AG10803 (cell line): ENCODE results near the gene DECR2.

Source experiments
- DNase-seq: peaks from one replicate; pipeline ENCODE4 v3.0.0; 2010; ENCODE audit warnings: low read depth
- H3K4me3 ChIP-seq: 2 replicates; pipeline ENCODE4 v1.5.1; 2011; ENCODE audit warnings: mild to moderate bottlenecking, low read length, control low read depth
- TF ChIP-seq, protein P1 (sequence below): conservative IDR thresholded peaks from 2 replicates; pipeline ENCODE4 v1.5.1; 2011; ENCODE audit warnings: mild to moderate bottlenecking, low read length, control low read depth, inconsistent platforms

DECR2 gene

DNA sequence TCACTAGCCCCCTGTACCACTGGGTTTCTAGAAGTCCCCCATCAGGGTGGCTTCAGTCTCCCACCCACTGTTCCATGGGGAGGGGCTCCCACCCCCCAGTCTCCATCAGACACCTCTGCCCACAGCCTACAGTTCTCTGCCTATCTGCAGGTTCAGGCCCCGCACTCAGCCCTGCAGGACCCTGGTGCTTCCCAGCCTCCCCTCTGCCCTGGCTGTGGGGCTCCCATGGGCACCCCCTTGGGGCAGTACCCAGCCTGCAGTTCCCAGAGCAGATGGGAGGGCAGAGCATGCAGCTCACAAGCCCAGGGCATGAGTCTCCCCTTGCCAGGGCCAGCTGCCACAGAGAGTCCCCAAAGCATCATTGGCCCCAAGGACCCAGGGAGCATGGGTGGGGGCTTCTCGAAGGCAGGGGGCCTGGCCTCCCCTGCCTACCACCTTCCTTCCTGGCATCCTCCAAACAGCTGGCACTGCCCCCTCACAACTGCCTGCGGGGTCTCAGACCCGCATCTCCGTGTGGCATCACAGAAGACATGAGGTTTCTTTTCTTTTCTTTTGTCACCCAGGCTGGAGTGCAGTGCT, 28.6 kb upstream of the DECR2 start:
- TF ChIP-seq, protein P1, sequence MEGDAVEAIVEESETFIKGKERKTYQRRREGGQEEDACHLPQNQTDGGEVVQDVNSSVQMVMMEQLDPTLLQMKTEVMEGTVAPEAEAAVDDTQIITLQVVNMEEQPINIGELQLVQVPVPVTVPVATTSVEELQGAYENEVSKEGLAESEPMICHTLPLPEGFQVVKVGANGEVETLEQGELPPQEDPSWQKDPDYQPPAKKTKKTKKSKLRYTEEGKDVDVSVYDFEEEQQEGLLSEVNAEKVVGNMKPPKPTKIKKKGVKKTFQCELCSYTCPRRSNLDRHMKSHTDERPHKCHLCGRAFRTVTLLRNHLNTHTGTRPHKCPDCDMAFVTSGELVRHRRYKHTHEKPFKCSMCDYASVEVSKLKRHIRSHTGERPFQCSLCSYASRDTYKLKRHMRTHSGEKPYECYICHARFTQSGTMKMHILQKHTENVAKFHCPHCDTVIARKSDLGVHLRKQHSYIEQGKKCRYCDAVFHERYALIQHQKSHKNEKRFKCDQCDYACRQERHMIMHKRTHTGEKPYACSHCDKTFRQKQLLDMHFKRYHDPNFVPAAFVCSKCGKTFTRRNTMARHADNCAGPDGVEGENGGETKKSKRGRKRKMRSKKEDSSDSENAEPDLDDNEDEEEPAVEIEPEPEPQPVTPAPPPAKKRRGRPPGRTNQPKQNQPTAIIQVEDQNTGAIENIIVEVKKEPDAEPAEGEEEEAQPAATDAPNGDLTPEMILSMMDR: no peak
- DNase-seq: no peak
- no peak overlapping the region for H3K4me3 ChIP-seq

DNA sequence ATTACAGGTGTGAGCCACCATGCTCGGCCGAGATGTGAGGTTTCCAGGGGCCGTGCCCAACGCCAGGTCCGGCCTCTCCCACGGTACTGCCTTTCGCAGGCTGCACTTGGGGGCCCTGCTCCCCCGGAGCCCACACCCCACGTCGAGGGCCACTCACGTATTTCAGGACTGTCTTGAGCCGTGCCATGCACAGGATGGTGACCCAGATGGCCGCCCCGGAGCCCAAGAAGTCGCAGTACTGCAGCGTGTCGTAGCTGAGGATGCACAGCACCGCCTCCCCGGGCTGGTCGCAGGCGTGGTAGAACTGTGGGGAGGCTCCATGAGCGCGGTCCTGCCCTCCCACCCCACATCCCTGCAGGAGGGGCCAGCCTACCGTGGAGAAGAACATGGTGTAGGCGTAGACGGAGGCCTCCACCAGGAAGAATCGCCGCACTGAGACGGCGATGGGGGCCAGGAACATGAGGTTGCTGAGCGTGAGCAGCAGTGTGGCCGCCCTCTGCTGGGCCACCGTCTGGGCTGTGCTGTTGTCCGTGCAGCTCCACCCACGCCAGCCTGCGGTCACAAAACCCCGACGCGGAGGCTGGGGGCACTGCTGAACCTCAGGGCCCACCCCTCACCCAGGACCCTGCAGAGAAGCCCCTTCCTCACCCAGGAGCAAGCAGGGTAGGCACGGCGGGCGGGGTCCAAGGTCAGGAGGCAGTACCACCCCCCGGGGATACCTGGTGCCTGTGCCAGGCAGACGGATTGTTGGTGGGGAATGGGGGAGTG, 27.7 kb upstream of the DECR2 start:
- DNase-seq: no peak
- TF ChIP-seq, protein P1: no peak
- no peak overlapping the region for H3K4me3 ChIP-seq

DNA sequence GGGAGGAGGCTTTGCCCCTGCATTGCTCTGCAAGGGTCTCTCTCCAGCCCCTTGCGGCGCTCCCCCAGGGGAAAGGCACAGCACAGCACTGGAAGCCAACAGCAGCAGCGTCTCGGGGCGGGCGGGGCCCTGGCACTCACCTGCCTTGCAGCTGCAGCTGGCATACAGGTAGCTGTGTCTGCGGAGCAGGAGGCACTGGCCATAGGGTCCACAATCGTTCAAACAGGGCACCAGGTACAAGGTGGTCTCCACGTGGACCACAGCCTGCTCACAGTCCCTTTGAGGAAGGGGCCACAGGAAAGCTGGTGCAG, 27.1 kb upstream of the DECR2 start:
- no peak overlapping the region for H3K4me3 ChIP-seq
- TF ChIP-seq, protein P1: no peak
- no peak for DNase-seq

DNA sequence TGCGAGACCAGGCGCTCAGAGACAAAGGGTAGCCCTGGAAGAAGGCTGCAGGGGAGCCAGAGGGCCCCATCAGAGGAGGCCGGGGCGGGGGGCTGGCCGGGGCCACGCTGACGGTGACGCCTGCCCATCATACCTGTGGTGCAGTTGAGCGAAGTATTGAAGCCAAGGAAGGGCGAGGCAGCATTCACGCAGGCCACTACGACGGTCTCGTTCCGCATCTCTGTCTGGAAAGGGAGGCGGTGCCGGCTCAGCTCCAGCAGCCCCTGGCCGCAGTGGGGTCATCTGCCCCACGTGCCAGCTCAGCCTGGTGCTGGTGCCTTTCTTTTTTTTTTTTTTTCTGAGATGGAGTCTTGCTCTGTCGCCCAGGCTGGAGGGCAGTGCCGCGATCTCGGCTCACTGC, 26.5 kb upstream of the DECR2 start:
- DNase-seq: no peak
- TF ChIP-seq, protein P1: no peak

DNA sequence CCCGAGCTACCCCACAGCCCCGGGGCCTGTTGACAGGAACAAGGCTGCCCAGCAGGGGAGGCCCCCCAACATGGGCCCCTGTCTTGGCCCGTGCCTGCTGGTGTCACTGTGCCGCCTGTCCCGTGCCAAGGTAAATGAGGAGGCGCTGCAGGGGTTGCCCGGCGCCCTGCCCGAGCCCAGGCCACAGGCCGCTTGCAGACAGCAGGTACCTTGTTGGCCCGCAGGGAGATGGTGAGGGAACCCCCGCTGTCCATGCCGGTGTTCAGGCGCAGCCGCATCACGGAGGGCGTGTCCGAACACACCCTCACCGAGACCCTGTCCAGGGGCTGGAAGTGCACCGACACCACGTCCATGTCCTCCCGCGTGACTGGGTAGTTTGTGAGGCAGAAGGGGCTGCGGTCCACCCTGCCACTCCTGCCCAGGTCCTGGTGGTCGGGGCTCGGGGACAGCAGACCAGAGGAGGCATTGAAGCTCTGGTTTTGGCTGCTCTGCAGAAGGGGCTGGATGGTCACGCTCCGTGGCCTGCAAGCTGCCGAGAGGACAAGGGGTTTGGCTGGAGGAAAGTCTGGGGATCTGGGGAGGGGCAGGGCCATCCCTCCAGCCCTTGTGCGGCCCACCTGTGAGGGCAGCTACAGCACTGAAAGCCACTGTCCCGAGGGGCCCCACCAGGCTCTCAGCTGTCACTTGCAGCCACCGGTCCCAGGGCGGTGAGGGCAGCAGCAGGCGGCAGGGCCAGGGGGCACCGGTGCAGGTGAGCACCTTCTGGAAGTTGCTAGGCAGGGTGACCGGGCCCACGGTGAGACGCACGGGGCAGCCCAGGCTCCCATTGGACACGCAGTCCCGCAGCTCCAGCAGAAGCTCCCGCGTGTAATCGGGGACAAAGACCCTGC, 25.5 kb upstream of the DECR2 start:
- TF ChIP-seq, protein P1: no peak
- no peak for DNase-seq
- no peak overlapping the region for H3K4me3 ChIP-seq

More for the DNA sequence above, 26.5 kb upstream of the DECR2 start:
- no peak overlapping the region for H3K4me3 ChIP-seq

DNA sequence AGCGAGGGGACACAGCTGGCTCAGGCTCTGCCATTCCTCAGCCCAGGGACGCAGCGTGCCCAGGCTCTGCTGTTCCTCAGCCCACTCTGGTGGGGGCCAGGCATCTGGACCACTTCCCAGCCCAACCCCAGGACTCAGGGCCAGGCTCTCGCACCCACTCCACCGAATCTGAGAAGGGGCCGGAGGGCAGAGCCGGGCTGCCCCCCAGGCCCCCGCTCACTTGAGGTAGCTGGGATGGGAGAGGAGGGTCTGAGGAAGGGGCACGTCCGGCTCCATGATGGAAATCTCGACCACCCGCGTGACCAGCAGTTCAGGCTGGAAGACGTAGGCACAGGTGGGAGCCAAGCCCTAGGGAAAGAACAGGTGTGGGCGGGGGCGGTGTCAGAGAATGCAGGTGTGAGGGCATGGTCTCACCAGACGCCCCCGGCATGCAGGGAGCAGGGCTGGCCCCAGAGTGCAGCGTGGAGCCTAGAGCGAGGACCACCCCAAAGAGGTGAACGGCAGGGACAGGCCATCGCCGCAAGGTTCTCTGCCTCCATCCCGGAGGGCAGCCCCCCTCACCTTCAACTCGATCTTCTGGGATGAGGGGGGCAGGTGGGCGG, 24.8 kb upstream of the DECR2 start:
- TF ChIP-seq, protein P1: no peak
- no peak overlapping the region for H3K4me3 ChIP-seq
- no peak for DNase-seq
